SU-DHL-6 (cell line): ENCODE measurements around the gene COL1A2.

Experiments used
- EZH2phosphoT487 ChIP-seq: fragments of 200-600 bp; sonication (generic), shearing (Covaris generic); conservative IDR thresholded peaks from 2 replicates; pipeline ENCODE4 v1.6.1; 2018; ENCODE audit warnings: mild to moderate bottlenecking, antibody characterized with exemption, low read length, moderate library complexity, mixed read lengths
- TF ChIP-seq, protein P1 (sequence below): fragments of 200-600 bp; sonication (generic); IDR thresholded peaks from one replicate; pipeline ENCODE4 v1.5.1; 2017; ENCODE audit warnings: antibody characterized with exemption, mild to moderate bottlenecking, low read length, moderate library complexity; ENCODE audit not compliant: insufficient read depth, poor library complexity, severe bottlenecking

DNA sequence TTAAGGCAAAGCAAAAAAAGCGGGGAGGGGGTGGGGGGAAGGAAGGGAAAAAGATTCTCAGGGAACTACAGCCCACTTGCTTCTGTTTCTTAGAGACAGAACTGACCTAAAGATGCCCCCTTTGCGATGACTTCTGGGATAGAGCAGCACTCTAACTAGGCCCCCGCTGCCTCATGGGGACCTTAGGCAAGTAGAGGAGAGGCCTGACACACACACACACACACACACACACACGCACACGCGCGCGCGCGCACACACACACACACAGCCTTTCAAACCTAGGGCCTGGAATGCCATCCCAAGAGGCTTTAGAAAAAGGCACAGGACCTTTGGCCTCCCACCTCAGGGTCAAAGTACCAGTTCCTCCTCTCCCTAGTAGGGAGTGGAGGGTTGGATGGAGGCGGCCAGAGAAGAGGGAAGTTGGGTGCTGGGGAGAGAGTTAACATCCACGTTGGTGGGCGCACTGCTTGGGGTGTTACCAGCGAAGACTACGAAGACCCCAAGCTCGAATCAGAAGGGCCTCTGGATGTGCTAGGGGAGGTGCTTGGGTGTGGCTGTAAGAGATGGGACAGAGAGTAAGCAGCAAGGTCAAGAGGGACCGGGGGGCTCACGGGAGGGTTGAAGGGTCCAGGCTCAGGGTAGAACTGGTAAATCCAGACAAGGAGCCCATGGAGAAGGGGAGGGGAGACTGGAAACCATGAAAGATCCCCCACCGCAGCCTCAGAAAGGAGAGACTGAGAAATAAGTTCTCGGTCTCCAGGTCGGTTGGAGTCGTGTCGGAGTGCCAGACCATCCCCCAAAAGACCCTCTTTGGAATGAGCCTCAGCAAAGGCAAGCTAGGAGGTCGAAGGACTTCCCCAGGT is 1.2 kb upstream of the COL1A2 start:
- TF ChIP-seq, protein P1, sequence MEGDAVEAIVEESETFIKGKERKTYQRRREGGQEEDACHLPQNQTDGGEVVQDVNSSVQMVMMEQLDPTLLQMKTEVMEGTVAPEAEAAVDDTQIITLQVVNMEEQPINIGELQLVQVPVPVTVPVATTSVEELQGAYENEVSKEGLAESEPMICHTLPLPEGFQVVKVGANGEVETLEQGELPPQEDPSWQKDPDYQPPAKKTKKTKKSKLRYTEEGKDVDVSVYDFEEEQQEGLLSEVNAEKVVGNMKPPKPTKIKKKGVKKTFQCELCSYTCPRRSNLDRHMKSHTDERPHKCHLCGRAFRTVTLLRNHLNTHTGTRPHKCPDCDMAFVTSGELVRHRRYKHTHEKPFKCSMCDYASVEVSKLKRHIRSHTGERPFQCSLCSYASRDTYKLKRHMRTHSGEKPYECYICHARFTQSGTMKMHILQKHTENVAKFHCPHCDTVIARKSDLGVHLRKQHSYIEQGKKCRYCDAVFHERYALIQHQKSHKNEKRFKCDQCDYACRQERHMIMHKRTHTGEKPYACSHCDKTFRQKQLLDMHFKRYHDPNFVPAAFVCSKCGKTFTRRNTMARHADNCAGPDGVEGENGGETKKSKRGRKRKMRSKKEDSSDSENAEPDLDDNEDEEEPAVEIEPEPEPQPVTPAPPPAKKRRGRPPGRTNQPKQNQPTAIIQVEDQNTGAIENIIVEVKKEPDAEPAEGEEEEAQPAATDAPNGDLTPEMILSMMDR: no peak
- no peak for TF ChIP-seq EZH2phosphoT487
